Measurements from ENCODE around the gene ATP6V1F.
A peak's percentile ranks its signal among the peaks of the same experiment; 100 is the strongest.

Gene ATP6V1F

DNA sequence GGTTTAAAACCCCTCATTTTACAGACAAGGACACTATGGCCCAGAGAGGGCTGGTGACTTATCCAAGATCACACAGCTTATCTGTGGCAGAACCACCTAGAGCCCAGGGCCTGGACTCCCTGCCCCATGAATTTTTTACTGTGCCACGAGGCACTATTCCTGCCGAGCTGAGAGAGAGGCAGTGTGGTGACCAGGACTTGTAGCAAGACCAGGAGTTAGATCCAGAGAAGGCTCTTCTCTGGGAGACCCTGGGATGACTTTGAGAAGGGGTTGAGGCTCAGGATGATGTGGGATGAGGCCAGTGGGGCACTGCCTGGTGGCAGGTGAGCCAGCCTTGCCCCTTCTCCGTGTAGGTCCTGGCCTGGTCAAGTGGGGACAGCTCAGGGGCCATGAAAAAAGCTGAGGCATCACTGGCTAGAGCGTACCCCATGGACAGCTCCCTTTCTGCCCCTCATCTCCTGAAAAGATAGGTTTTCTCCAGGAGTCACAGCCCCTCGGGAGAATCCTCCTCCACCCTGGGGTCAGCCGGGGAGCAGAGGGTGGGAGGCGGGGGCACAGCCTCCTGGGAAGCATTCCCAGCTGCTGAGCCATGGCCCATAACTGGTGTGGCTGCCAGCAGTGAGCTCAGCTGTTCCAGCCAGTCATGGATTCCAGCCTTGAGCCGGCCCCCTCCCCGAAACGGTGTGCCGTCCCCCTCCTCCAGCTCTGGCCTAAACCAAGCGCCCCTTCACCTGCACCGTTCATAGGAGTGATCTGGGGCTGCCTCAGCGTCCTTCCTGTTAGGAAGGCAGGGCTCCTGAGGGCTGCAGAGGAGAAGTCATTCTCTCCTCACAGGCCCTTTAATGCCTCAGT lies 26.6 kb upstream of the ATP6V1F start:
- DNase-seq = no peak

DNA sequence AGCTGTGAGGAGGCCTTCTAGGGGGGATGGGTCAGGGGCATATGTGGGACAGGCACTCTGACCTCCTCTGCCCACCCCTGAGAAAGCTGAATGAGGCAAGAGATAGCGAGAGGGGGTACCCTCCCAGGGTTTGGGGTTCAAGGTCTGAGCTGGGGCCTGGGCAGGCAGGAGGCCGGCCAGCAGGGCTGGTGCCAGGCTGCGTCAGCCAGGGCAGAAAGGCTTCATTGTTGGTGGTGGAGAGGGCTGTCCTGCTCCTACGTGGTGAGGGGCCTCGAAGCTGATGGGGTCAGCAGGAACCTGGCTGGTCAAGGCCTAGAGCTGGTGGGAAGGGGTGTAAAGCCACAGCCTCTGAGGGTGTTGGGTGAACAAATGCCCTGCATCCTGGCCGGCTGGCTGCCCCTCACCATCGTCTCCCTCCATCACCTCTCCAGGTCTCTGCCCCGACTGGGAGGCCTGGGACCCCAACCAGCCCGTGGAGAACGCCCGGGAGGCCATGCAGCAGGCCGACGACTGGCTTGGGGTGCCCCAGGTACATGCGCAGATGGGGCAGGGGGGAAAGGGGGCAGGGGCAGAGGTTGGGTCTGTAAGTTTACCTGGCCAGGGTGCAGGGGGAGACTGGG lies 25.8 kb upstream of the ATP6V1F start:
- DNase-seq = no peak

DNA sequence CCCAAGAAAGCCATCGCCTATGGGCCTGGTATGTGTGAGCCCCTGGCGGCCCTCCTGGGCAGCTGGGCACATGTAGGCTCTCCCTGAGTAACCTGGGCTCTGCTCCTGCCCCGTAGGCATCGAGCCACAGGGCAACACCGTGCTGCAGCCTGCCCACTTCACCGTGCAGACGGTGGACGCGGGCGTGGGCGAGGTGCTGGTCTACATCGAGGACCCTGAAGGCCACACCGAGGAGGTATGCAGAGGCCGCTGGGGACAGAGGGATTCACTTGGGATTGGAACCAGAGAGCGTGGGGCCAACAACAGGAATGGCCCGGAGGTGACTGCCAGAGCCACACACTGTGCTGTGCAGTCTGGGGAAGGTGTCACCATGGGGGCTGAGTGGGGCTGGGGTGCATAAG lies 25.1 kb upstream of the ATP6V1F start:
- DNase-seq = no peak

DNA sequence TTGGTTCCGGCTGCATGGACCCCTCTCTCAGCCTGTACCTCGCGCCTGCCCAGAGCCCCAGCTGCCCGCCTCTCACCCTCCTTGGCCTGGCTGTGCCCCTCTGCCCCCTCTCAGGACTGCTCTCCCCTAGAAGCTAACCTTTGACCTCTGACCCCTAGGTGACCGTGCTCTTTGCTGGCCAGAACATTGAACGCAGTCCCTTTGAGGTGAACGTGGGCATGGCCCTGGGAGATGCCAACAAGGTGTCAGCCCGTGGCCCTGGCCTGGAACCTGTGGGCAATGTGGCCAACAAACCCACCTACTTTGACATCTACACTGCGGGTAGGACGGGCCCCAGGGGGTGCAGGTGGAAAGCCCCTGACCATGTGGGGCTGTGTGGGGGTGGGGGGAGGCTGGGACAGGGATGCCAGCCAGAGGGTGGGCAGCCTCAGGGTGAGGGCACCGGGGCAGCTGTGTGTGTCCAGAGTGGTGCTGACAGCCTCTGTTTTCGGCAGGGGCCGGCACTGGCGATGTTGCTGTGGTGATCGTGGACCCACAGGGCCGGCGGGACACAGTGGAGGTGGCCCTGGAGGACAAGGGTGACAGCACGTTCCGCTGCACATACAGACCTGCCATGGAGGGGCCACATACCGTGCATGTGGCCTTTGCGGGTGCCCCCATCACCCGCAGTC lies 24.4 kb upstream of the ATP6V1F start:
- DNase-seq = no peak

- DNase-seq = no peak
These were observed 23.5 kb upstream of the ATP6V1F start for GRCh38 chr7:128838981-128839731.

- DNase-seq = no peak
These were observed 22.9 kb upstream of the ATP6V1F start for GRCh38 chr7:128839751-128840177.

- DNase-seq = no peak
These were observed 22.1 kb upstream of the ATP6V1F start for GRCh38 chr7:128840326-128841170.

- no peak for DNase-seq
These were observed 21.4 kb upstream of the ATP6V1F start for GRCh38 chr7:128841171-128841690.

- DNase-seq = peak; percentile 71 to 87 (median 71)
These were observed 20.6 kb upstream of the ATP6V1F start for GRCh38 chr7:128841921-128842673.

DNA sequence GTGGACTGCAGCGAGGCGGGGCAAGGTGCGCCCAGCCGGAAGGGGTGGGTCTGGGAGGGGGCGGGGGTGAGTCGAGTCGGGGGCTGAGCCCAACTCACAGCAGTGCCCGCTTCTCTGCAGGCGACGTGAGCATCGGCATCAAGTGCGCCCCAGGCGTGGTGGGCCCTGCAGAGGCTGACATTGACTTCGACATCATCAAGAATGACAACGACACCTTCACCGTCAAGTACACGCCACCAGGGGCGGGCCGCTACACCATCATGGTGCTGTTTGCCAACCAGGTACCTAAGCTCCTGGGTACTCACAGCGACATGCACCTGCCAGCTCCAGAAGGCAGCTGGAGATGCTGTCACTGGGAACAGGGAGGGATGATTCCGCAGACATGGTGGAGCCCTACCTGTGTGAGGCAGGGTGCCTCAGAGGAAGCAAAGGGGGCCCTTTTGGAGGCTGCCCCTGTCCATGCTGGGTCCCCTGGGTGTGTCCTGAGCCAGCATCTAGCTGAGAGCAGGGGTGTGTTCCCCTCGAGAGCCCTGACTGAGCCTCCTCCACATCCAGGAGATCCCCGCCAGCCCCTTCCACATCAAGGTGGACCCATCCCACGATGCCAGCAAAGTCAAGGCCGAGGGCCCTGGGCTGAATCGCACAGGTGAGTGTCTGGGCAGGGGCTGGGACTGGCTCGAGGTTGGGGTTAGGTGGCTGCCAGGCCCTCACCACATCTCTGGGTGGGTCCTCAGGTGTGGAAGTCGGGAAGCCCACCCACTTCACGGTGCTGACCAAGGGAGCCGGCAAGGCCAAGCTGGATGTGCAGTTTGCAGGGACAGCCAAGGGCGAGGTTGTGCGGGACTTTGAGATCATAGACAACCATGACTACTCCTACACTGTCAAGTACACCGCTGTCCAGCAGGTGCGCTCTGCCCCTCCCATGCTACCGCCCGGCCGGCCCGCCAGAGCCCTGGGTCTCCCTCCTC lies 19.7 kb upstream of the ATP6V1F start:
- no peak for DNase-seq

- DNase-seq = no peak
These were observed 18.6 kb upstream of the ATP6V1F start for GRCh38 chr7:128843938-128844621.

- no peak for DNase-seq
These were observed 17.8 kb upstream of the ATP6V1F start for GRCh38 chr7:128844777-128845311.

- no peak for DNase-seq
These were observed 17.2 kb upstream of the ATP6V1F start for GRCh38 chr7:128845475-128845874.

- DNase-seq = no peak
These were observed 16.7 kb upstream of the ATP6V1F start for GRCh38 chr7:128845987-128846386.

- no peak for DNase-seq
These were observed 15.7 kb upstream of the ATP6V1F start for GRCh38 chr7:128846781-128847444.

DNA sequence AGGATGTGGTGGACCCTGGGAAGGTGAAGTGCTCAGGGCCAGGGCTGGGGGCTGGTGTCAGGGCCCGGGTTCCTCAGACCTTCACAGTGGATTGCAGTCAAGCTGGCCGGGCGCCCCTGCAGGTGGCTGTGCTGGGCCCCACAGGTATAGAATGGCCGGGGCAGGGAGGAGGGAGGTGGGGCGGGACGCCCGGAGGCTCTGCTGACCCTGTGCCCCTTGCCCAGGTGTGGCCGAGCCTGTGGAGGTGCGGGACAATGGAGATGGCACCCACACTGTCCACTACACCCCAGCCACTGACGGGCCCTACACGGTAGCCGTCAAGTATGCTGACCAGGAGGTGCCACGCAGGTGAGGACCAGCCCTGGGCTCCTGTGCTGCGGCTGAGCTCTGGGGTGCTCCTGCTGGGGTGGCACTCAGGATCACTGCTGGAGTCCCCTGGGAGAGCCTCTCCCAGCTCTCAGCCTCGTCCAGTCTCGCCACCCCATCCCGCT lies 14.9 kb upstream of the ATP6V1F start:
- DNase-seq = no peak

DNA sequence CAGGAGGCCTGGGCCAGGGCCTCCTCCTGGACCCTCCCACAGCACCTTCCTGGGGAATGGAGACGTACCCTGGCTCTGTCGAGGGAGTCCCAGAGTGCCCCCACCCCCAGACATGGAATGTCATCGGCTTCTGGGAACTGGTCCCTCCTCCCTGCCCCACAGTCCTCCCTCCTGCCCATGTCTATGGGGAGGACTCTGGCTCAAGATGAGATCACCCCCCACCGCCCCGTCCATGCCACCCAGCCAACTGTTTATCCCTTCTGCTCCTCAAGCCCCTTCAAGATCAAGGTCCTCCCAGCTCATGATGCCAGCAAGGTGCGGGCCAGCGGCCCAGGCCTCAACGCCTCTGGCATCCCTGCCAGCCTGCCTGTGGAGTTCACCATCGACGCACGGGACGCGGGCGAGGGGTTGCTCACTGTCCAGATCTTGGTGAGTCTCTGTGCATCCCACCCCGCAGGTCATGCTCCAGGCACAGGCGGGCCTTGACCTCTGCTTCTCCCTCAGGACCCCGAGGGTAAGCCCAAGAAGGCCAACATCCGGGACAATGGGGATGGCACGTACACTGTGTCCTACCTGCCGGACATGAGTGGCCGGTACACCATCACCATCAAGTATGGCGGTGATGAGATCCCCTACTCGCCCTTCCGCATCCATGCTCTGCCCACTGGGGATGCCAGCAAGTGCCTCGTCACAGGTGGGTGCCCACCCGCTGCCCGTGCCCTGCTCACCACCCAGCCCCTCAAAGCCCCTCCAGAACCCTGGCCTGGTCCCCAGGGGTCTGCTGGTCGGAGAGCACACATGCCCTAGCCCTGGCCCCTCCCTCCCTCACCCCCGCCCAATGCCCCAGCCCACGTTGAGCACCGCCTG lies 14.1 kb upstream of the ATP6V1F start:
- DNase-seq = no peak

Measured in suppressor macrophage treated with lipopolysaccharide for 1 hour (primary cell).